NT2/D1 (cell line): Measurements from ENCODE around the gene SMIM12.

Experiments used
- SUZ12 ChIP-seq: IDR thresholded peaks from 2 replicates; pipeline ENCODE4 v1.6.1; 2011; ENCODE audit not compliant: insufficient read length, insufficient read depth; ENCODE audit errors: extremely low read depth
- YY1 ChIP-seq: IDR thresholded peaks from 2 replicates; pipeline ENCODE4 v1.6.1; 2011; ENCODE audit not compliant: insufficient read length, insufficient read depth
- ZNF274 ChIP-seq: IDR thresholded peaks from 2 replicates; pipeline ENCODE4 v1.6.1; 2011; ENCODE audit warnings: mild to moderate bottlenecking, low read depth, low read length

- TF ChIP-seq ZNF274 (no peak), YY1 (no peak), SUZ12 (no peak)
Observed at GRCh38 chr1:34901919-34902318, 42.4 kb upstream of the SMIM12 start.
